ENCODE measurements around the gene LIN28B.

Gene LIN28B

GRCh38 chr6:105108631-105109262 is 151.8 kb downstream of the LIN28B start:
- H3K27me3 Mint-ChIP-seq = peaks cover 11% of the 10 kb centered on the region
- no peak overlapping the region for H3K27ac Mint-ChIP-seq

GRCh38 chr6:105109955-105110895 is 153.3 kb downstream of the LIN28B start:
- no peak for DNase-seq (ENCODE audit: low spot score in 2 of 2)

More at GRCh38 chr6:105108631-105109262, 151.8 kb downstream of the LIN28B start:
- no peaks in the 10 kb centered on the region for H3K36me3 Mint-ChIP-seq
- no peak overlapping the region for H3K4me3 Mint-ChIP-seq
- H3K9me3 Mint-ChIP-seq = no peaks in the 10 kb centered on the region
- ATAC-seq (ENCODE audit: low read depth) (no peak), DNase-seq (ENCODE audit: low spot score in 2 of 2) (no peak)
- H3K4me1 Mint-ChIP-seq = no peaks in the 10 kb centered on the region

GRCh38 chr6:105111105-105111504 is 154.2 kb downstream of the LIN28B start:
- no peaks in the 10 kb centered on the region for H3K36me3 Mint-ChIP-seq
- H3K27me3 Mint-ChIP-seq = peaks cover 9% of the 10 kb centered on the region
- DNase-seq (ENCODE audit: low spot score in 2 of 2) = no peak
- no peak overlapping the region for H3K27ac Mint-ChIP-seq
- no peak overlapping the region for H3K4me3 Mint-ChIP-seq
- no peaks in the 10 kb centered on the region for H3K4me1 Mint-ChIP-seq
- ATAC-seq (ENCODE audit: low read depth) = no peak
- H3K9me3 Mint-ChIP-seq = no peaks in the 10 kb centered on the region

More at GRCh38 chr6:105109955-105110895, 153.3 kb downstream of the LIN28B start:
- Mint-ChIP-seq H3K4me1 (no peaks in the 10 kb centered on the region), H3K36me3 (no peaks in the 10 kb centered on the region), H3K4me3 (no peak overlapping the region), H3K9me3 (no peaks in the 10 kb centered on the region), H3K27ac (no peak overlapping the region), H3K27me3 (peaks cover 8% of the 10 kb centered on the region)
- ATAC-seq (ENCODE audit: low read depth) = no peak

- no peaks in the 10 kb centered on the region for H3K9me3 Mint-ChIP-seq
- no peak for ATAC-seq (ENCODE audit: low read depth)
- H3K4me3 Mint-ChIP-seq = no peak overlapping the region
- H3K27ac Mint-ChIP-seq = no peak overlapping the region
- H3K27me3 Mint-ChIP-seq = peaks cover 12% of the 10 kb centered on the region
- H3K36me3 Mint-ChIP-seq = no peaks in the 10 kb centered on the region
- H3K4me1 Mint-ChIP-seq = no peaks in the 10 kb centered on the region
- no peak for DNase-seq (ENCODE audit: low spot score in 2 of 2)
Observed at GRCh38 chr6:105111871-105112270, 155.0 kb downstream of the LIN28B start.

- no peaks in the 10 kb centered on the region for H3K36me3 Mint-ChIP-seq
- H3K27me3 Mint-ChIP-seq = peaks cover 12% of the 10 kb centered on the region
- no peak for ATAC-seq (ENCODE audit: low read depth)
- no peaks in the 10 kb centered on the region for H3K4me1 Mint-ChIP-seq
- no peaks in the 10 kb centered on the region for H3K9me3 Mint-ChIP-seq
- no peak for DNase-seq (ENCODE audit: low spot score in 2 of 2)
- H3K4me3 Mint-ChIP-seq = no peak overlapping the region
- H3K27ac Mint-ChIP-seq = no peak overlapping the region
Observed at GRCh38 chr6:105112577-105112976, 155.7 kb downstream of the LIN28B start.

GRCh38 chr6:105113422-105113821 is 156.5 kb downstream of the LIN28B start:
- DNase-seq (ENCODE audit: low spot score in 2 of 2) (no peak), ATAC-seq (ENCODE audit: low read depth) (no peak)
- no peak overlapping the region for H3K4me3 Mint-ChIP-seq
- no peaks in the 10 kb centered on the region for H3K36me3 Mint-ChIP-seq
- peaks cover 6% of the 10 kb centered on the region for H3K27me3 Mint-ChIP-seq
- no peak overlapping the region for H3K27ac Mint-ChIP-seq
- H3K9me3 Mint-ChIP-seq = no peaks in the 10 kb centered on the region
- no peaks in the 10 kb centered on the region for H3K4me1 Mint-ChIP-seq

- Mint-ChIP-seq H3K4me1 (no peaks in the 10 kb centered on the region), H3K36me3 (no peaks in the 10 kb centered on the region), H3K27me3 (peaks cover 8% of the 10 kb centered on the region), H3K4me3 (no peak overlapping the region), H3K27ac (no peak overlapping the region), H3K9me3 (no peaks in the 10 kb centered on the region)
- no peak for DNase-seq (ENCODE audit: low spot score in 2 of 2)
- ATAC-seq (ENCODE audit: low read depth) = no peak
Observed at GRCh38 chr6:105116150-105116549, 159.2 kb downstream of the LIN28B start.

- H3K36me3 Mint-ChIP-seq = no peaks in the 10 kb centered on the region
Observed at GRCh38 chr6:105120570-105120969, 163.7 kb downstream of the LIN28B start.

GRCh38 chr6:105121981-105122380 is 165.1 kb downstream of the LIN28B start:
- ATAC-seq (ENCODE audit: low read depth) = no peak
- Mint-ChIP-seq H3K27me3 (peaks cover 5% of the 10 kb centered on the region), H3K4me3 (no peak overlapping the region), H3K9me3 (no peaks in the 10 kb centered on the region), H3K4me1 (no peaks in the 10 kb centered on the region), H3K27ac (no peak overlapping the region), H3K36me3 (no peaks in the 10 kb centered on the region)
- no peak for DNase-seq (ENCODE audit: low spot score in 2 of 2)

More at GRCh38 chr6:105120570-105120969, 163.7 kb downstream of the LIN28B start:
- Mint-ChIP-seq H3K27me3 (peaks cover 8% of the 10 kb centered on the region), H3K4me3 (no peak overlapping the region), H3K9me3 (no peaks in the 10 kb centered on the region), H3K27ac (no peak overlapping the region), H3K4me1 (no peaks in the 10 kb centered on the region)
- ATAC-seq (ENCODE audit: low read depth) = no peak
- no peak for DNase-seq (ENCODE audit: low spot score in 2 of 2)

GRCh38 chr6:105122717-105123116 is 165.8 kb downstream of the LIN28B start:
- ATAC-seq (ENCODE audit: low read depth) = no peak
- H3K4me3 Mint-ChIP-seq = no peak overlapping the region
- no peaks in the 10 kb centered on the region for H3K4me1 Mint-ChIP-seq
- no peak overlapping the region for H3K27ac Mint-ChIP-seq
- H3K9me3 Mint-ChIP-seq = no peaks in the 10 kb centered on the region
- no peak for DNase-seq (ENCODE audit: low spot score in 2 of 2)
- H3K27me3 Mint-ChIP-seq = peaks cover 5% of the 10 kb centered on the region
- H3K36me3 Mint-ChIP-seq = no peaks in the 10 kb centered on the region
